DMS53 treated with DMSO at 0.1 percent for 48 hours (cell line): ENCODE measurements around the gene ANKRD44.
"Not testable (repeated sequence)": the region's sequence is repeated elsewhere in the genome, so short reads cannot be mapped to it uniquely, and the experiment has no call there.

ENCODE experiments used
- DNase-seq: peaks from one replicate; lab custom pipeline; 2025; ENCODE audit not compliant: unreplicated experiment; lab: John Stamatoyannopoulos, UW

The ANKRD44 gene

DNA sequence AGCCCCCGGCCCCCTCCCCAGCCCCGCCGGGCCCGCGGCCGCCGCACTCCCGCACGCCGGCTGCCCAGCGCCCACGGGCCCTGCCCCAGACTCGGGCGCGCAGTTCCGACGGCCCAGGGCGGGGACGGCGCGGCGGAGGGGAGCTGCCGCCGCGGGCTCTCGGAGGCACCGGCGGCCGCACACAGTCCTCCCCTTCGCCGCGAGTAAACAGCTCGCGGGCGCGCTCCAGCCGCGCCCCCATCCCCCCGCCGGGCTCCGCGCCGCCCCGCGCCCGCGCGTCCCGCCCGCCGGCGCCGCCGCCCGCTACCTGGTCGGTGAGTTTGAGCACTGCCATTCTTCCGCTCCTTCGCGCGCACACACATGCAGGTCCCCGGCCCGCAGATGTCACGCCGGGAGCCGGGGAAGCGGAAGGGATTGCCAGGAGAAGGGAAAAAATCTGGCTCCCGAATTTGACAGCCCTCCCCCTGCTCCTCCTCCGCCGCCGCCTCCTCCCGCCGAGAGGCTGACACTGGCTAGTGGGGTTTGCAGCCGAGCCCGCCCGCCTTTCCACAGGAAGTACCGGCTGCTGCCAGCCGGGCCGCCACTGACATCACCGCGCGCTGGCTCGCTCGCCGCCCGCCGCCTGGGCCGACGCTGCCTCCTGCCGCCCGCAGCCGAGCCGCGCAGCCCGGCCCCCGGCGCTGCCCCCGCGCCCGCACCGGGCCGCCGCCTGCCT lies at the start of gene ANKRD44:
ANKRD44 (minus strand) TSS at position 510 of the 715 bp plus-strand sequence; CDS start at position 334, 176 bp downstream.
- peak; percentile 83 for DNase-seq

DNA sequence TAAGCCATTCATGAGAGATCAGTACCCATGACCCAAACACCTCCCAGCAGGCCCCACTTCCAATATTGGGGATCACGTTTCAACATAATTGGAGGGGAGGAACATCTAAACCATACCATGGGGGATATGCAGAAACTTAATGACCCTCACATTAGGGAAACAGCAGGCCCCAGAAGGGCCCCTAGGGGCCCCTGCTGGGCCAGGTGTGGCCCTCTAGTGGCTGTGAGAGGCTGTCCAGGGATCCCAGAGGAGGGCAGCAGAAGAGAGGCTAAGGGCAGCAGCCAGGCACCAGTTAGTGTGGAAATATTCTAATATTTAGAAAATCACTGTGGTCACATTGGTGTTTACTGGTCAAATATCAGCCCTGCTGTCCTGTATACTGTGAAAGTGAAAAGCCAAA lies 49.3 kb upstream of the ANKRD44 start:
- no peak for DNase-seq

DNA sequence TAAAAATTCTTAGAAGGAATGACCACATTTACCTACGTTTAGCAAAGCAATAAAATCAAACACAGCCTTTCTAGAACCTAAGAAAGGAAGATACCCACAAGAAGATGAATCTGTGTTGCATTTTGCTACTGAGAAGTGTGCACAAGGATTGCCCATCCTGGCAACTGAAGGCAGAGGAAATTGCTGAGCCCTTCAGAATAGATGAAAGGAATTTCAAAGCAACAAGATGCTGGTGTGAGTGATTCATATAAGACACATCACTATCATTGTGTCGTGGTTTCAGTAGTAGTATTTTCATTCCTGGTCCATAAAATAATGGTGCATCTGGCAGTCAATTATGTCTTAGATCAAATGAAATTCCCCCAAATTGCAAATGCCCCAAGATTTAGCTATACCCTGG lies 48.4 kb upstream of the ANKRD44 start:
- DNase-seq = no peak

DNA sequence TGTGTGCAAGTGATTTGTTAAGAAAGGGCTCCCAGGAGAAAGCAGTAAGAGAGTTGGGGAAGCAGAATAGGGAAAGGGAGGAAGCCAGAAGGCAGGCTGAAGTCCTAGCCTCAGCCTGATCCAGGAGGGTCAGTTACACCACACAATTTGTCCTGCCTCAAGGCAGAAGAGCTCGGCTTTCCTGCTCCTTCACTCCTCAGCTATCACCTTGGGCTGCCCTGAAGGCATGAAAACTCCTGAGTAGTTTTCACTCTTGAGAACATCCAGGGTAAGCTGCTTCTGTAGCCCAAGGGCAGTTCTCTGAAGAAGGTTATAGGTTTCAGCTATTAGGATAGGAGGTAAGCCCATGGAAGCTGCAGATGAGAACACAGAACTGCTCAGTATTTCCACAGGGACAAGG lies 47.4 kb upstream of the ANKRD44 start:
- DNase-seq = no peak

DNA sequence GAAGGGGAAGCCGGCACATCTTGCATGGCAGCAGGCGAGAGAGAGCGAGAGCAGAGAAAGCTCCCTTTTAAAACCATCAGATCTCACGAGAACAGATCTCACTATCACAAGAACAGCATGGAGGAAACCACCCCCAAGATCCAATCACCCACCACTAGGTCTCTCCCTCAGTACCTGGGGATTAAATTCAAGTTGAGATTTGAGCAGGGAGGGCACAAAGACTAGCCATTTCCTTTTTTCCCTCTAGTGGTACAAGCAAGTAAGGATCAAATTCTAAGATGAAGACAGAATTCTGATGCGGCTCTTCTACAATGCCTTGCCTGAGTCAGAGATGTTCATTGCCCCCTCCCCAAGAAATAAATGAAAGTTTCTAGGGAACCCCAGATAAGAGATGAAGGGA lies 45.6 kb upstream of the ANKRD44 start:
- DNase-seq = no peak

DNA sequence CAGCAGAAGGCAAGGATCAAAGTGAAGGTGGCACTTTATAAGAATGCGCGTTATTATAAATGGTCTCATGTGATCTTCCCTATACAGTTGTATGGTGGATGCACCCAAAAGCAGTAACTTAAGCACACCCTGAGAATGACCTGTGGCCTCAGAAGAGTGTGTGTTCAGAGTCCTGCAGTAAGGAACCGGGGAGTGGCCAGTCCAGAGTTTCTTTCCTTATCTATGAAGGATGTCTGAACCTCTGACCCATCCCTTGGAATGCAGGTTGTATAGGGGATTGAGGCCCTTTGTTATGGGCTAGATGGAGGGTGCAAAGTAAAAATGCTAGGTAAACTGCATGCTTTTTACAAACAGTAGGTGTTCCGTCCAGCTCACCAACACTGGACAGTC lies 43.6 kb upstream of the ANKRD44 start:
- no peak for DNase-seq

DNA sequence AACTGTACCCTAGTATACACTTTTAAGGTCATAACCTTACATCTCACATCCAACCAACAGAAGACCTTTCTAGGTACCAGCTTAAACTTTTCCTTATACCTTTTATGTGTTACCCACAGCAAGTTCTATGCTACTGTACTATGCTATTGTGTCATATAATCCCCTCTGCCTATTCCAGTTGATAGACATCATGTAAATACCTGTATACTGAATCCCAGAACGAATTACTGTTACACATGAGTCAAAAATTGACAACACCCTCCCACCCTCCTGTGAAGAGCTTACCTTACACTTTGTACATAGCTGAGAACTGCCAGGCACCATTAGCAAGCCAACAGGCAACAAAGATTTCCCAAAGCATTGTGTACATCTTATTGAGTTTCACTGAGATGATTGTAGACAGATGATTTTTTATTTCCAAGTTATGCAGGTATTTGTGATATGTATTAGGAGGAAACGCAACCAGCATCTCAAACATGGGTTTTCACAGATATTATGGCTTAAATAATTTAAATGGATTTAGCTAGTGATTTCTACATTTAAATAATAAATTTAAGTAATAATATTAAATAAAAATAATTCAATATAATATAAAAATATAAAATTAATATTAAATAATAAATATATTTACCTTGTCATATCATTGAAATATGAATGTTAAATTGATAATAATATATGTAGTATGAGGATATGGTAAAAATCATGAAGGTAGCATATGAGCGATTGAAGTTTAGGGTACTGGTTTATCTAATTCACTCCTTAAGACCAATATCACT lies 43.0 kb upstream of the ANKRD44 start:
- no peak for DNase-seq

DNA sequence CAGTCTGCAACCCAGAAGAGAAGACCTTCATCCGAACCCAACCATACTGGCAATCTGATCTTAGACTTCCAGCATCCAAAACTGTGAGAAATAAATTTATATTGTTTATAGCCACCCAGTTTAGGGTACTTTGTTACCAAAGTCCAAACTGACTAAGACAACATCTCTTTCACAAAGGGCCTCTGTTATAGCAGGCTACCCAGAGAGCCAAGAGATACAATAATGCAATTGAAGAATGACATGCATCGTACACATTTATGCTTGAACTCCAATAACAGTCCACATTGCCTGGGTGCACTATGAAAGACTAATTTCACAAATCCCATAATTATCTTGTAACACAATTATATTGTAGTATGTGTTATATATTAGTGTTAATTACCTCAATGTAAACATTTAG lies 39.1 kb upstream of the ANKRD44 start:
- no peak for DNase-seq

DNA sequence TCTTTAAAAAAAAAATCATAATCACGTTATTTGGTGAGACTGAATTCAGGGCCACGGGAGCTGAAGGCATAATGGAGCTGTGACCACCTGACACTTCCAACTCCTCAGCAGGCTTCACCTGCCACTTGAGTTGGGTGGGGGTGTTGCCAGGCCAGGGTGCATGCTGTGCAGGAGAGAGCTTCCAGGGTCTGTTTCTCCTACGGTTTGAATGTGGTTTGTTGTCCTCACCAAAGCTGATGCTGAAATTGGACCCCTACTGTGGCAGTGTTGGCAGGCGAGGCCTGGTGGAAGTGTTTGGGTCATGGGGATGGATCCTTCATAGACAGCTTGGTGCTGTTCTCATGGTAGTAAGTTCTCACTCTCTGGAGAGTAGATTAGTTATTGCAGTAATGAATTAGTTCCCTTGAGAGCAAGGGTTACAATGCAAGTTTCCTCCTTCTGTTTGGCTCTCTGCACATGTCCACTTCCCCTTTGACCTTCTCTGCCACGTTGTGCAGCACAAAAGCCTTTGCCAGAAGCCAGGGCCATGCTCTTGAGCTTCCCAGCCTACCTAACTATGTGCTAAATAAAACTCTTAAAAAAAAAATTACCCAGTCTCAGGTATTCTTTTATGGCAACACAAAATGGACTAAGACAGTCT lies 38.3 kb upstream of the ANKRD44 start:
- no peak for DNase-seq

DNA sequence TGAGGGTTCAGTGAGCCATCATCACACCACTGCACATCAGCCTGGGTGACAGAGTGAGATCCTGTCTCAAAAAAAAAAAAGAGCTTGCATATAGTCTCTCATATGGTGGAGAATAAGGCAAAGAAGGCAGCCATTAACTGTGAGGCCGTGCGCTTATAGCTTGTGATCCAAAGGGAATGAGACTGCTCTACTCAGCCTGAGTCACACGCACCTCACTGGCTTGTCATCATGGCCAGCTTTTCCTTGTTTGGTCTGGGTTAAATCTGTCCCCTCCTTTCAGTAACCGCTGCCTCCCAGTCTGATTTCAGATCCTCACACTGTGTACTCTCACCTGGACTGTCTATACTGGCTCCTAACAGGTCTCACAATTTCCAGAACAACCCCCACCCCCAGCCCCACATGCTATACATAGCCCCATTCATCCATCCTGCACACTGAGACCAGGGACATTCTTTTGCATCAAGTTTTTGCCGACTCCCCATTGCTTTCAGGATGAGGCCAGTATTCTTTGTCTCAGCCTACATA lies 35.3 kb upstream of the ANKRD44 start:
- DNase-seq = no peak

DNA sequence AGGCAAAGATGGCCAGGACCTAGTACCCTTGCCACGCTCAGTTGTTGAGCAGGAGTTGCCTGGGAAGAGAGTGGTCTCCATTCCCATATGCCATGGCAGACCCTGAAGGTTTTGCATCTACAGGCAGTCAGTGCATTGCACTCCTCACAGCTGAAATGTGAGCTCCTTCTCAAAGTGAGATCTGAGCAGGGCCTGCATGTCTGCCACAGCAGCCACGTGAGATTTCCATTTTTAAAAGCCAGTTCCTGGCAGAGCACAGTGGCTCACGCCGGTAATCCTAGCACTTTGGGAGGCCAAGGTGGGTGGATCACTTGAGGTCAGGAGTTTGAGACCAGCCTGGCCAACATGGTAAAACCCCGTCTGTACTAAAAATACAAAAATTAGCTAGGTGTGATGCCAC lies 33.4 kb upstream of the ANKRD44 start:
- DNase-seq = not testable (repeated sequence)

DNA sequence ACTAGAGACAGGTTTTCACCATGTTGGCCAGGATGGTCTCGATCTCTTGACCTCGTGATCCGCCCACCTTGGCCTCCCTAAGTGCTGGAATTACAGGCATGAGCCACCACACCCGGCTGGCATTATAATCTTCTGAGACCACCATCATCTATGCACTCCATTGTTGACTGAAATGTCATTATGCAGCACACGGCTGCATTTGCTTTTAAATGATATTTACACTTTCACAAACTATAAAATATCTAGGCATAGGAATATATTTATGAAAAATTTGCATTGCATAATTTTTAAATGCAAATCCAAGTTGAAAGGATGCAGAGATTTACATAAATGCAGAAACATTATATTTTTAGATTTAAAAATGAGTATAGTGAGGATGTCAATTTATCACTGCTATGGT lies 30.0 kb upstream of the ANKRD44 start:
- DNase-seq = no peak

DNA sequence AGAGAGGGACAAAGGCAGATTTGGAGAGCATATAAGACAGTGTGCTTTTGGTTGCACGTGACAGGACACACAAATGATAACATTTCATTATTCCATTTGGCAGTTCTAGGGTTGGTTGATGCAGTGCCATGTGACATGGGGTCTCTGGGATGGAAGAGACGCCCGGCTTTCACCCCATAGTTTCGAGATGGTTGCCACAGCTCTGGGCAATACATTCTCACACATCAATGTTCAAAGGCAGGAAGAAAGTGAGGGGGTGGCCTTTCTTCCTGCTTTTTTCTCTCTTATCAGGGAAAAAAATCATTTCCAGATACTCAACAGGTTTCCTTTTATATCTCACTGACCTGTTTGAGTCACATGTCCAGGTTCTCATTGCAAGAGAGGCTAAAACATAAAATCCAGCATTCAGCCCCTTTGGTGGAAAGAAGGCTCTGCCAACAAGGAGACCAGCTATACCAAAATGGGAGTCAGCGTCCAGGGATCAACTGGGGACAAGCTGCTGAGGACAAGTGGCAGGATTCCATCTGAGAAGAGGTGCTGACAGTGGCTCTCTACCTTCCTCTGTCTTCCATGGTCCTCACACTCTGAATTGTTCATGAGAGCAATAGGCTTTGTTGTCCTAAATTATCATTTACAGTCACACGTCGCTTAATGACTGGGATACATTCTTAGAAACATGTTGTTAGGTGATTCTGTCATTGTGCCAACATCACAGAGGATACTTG lies 29.1 kb upstream of the ANKRD44 start:
- DNase-seq = no peak

DNA sequence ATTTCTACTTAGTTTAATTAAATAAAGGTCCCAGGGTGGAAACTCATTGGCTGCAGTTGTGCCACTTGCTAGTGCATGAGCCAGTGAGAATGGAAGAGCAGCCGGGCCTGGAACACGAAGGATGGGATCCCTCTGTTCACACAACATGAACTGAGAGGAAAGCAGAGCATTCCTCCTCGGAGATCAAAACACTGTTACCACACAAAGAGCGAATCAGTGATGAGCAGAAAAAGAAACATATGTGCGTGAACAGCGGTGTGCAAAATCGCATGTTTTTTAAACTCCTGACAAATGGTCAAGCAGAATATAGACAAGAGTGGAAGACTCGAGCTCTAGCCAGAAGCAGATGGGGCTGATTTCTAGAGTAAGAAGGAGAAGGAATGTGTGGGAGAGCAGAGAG lies 28.4 kb upstream of the ANKRD44 start:
- DNase-seq = no peak

DNA sequence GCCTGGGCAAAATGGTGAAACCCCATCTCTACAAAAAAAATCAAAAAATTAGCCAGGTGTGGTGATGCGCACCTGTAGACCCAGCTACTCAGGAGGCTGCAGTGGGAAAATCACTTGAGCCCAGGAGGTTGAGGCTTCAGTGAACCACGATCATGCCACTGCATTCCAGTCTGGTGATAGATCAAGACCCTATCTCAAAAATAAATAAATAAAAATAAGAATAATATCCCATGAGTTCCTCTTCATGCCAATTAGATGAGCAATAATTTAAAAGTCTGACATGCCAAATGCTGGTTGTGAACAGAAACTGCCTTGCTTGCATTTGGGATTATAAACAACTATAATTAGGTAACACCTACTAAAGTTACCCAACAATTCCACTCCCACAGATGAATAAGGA lies 22.1 kb upstream of the ANKRD44 start:
- DNase-seq = no peak

DNA sequence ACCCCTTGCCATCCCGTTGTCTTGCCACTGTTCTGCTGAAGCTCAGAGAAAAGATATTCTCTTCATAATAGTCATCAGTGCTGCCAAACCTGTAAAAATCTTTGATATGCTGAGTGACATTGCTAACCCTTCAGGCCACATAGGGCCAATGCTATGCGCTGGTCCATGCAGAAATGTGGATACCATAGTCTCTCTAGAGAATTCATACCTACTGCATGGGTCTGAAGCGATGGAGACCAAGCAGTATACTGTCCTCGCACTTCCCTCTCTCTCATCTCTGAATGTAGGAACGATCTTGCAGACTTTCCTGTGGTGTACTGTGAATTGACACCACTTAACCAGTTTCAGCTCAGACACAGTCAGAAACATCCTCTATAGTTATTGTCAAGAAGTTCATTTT lies 17.9 kb upstream of the ANKRD44 start:
- no peak for DNase-seq

DNA sequence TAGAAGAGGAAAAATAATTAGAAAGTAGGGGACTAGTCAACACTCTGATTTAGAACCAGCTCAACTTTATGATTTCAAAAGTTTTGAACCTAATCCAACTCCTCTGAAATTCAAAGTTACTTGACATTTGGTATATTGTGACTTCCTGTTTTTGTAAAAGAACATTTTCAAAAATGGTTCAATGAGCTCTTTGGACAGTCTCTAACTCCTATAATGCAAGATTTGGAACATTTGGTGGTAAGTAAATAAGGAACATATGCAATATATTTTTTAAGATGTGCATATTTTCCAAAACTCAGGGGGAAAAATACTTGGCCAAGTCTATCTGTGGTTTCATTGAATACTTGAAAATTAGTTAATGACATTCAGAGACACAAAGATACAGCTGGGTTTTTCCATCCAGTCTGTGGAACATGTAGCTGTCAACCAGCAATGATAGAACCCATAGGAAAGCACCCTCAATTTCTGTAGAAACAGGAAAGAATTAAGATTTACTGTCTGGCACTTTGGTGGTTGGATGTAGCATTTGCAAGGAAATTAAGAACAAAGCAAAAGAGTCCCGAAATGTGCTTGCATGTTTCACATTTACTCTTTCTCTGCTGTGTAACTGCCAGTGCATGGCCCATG lies 17.0 kb upstream of the ANKRD44 start:
- no peak for DNase-seq

DNA sequence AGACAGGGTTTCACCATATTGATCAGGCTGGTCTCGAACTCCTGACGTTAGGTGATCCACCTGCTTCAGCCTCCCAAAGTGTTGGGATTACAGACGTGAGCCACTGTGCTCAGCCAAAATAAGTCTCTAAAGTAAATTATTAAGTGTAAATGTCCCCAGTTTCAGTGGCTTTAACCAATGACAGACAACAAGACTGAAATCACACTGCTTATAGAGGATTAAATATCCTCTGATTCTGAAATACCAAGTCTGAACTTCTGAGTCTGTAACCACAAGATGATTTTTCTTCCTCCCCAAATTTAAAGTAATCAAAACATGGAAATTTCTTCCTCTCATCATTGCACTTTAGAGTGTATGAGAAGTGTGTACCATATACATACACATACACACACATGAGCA lies 16.5 kb upstream of the ANKRD44 start:
- DNase-seq = no peak

DNA sequence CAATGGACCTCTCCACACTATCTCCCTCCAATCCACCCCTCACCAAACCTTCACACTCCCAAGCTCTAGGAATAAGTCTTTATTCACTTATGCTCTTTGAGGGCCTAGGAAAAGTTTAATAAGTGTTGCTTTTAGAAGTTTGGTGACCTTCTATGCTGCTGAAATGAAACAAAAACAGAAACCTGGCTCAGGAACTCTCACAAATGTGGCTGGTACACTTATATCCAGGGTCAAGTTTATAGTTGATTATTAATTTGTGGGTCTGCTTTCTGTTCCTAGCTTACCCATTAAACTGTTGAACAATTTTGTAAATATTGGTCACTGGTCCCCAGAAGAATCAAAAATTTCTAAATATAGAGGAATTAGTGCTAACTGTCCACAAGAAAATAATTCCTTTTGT lies 14.2 kb upstream of the ANKRD44 start:
- DNase-seq = no peak

DNA sequence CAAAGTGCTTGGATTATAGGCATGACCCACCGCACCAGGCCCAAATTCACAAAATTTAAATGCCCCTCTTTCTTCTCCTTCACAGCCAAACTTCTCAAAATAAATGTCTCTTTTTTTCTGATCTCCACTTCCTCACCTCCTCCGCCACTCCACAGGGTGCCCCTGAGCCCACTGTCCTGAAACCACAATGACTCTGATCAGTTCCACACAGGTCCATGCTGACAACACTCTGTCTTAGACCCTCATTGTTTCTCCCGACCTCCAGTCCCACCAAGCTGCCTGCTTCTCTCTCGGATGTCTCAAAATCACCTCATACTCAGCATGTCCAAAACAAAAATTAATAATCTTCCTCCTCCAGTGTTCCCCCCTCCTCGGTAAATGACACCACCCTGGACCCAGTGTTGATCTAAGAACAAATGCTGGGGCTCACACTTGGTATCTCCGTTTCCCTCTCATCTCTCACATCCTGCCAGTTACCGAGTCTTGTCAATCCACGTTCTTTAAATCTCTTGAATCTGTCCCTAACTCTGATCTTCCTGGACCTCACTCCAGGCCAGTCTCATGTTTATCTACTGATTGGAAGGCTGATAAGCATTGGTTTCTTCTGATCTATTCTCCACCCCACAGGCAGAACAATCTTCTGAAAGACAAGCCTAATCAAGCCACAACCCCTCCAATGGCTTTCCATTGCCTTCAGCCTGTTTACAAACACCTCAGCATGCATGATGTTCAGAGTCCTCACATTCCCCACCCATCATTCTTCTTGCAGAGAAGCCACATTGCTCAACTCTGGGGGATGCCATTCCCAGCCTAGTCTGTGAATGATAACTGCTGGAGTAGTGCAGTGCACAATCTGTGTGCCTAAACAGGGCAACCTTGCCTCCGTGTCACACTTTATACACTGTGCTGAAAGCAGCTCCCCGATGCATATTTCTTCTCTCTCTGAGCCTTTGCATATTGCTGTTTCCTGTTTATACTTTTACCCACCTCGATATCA lies 12.4 kb upstream of the ANKRD44 start:
- no peak for DNase-seq
